HCT116 (cell line): ENCODE results near the gene NOL11. TPM values are rescaled to one million over a fixed set of nuclear protein-coding genes. Genes with fewer than 3 reads are reported as not detected.

Experiments
- ATAC-seq: fragments of 200-7000 bp; cut with Tn5 transposase; 2 replicates; pipeline ENCODE4 v1.9.1; 2020; ENCODE audit warnings: mild to moderate bottlenecking, moderate library complexity
- BruUV-seq: library from RNA; stranded (reverse); fragments of 400-500 nt; replicated peaks from 2 replicates; lab custom pipeline; 2021; lab: Mats Ljungman, UMichigan
- CTCF ChIA-PET: fragments of 300-600 bp; sonication (Branson Sonifier 250); formaldehyde crosslinking; loops from one replicate; lab custom pipeline; 2021; ENCODE audit warnings: antibody characterized with exemption; lab: Charles Lee
- POLR2A ChIA-PET: fragments of 300-600, 350-600 bp; sonication (Branson Sonifier 250); formaldehyde crosslinking; loops from one replicate; lab custom pipeline; 2021; ENCODE audit warnings: antibody characterized with exemption; lab: Charles Lee
- RAD21 ChIA-PET, 2 experiments: fragments of 300-600 bp; sonication (Branson Sonifier 250); formaldehyde crosslinking; loops; one replicate each; lab custom pipeline; 2023; ENCODE audit warnings: low total read pairs in 2 of 2; ENCODE audit not compliant: uncharacterized antibody in 2 of 2, unreplicated experiment in 2 of 2, low non-redundant PET in 1 of 2; lab: Charles Lee
- DNase-seq: peaks from one replicate; pipeline ENCODE4 v3.0.0-alpha.2; 2010; ENCODE audit warnings: low read depth, low spot score
- H2AFZ ChIP-seq: fragments of 200-600 bp; shearing (Covaris generic), sonication (generic); 2 replicates; pipeline ENCODE4 v1.6.1; 2017; ENCODE audit warnings: low read depth, mixed run types, mixed read lengths, antibody characterized with exemption, low read length; ENCODE audit not compliant: poor library complexity, severe bottlenecking
- H3K27ac ChIP-seq: 2 replicates; pipeline ENCODE4 v1.5.1; 2012; ENCODE audit warnings: low read depth, low read length
- H3K27me3 ChIP-seq: fragments of 200-600 bp; sonication (generic); 2 replicates; pipeline ENCODE4 v1.6.1; 2016; ENCODE audit warnings: mixed run types, low read length, mixed read lengths; ENCODE audit not compliant: insufficient read depth
- H3K36me3 ChIP-seq, 2 experiments: fragments of 200-500 bp in 1 of 2; fragments of 200-600 bp in 1 of 2; sonication (Bioruptor generic) in 1 of 2; sonication (generic) in 1 of 2; 2 replicates each; pipeline versions ENCODE4 v1.5.1 to v1.6.1; 2014 to 2016; ENCODE audit warnings: low read length in 2 of 2, inconsistent platforms in 1 of 2, mixed read lengths in 1 of 2, mixed run types in 1 of 2; ENCODE audit not compliant: insufficient read depth in 2 of 2, control insufficient read depth in 1 of 2
- H3K4me1 ChIP-seq, 2 experiments: fragments of 200-600 bp in 1 of 2; sonication (generic) in 1 of 2; 2 replicates each; pipeline versions ENCODE4 v1.5.1 to v1.6.1; 2012 to 2017; ENCODE audit warnings: low read length in 2 of 2, inconsistent platforms in 1 of 2, mild to moderate bottlenecking in 1 of 2, mixed read lengths in 1 of 2, mixed run types in 1 of 2, moderate library complexity in 1 of 2; ENCODE audit not compliant: insufficient read depth in 2 of 2, control insufficient read depth in 1 of 2
- H3K4me2 ChIP-seq: fragments of 200-600 bp; sonication (generic); 2 replicates; pipeline ENCODE4 v1.6.1; 2017; ENCODE audit warnings: mixed run types, low read length, mixed read lengths
- H3K4me3 ChIP-seq, 2 experiments: fragments of 200-600 bp in 1 of 2; sonication (generic) in 1 of 2; replicated peaks in 1 of 2; 2 replicates each; pipeline ENCODE4 v1.5.1; 2011 to 2016; ENCODE audit warnings: low read length in 2 of 2, control low read depth in 1 of 2, low read depth in 1 of 2, mild to moderate bottlenecking in 1 of 2, mixed read lengths in 1 of 2, mixed run types in 1 of 2
- H3K79me2 ChIP-seq: fragments of 200-600 bp; sonication (generic); 2 replicates; pipeline ENCODE4 v1.6.1; 2017; ENCODE audit warnings: mild to moderate bottlenecking, mixed run types, low read length, moderate library complexity, mixed read lengths; ENCODE audit not compliant: insufficient read depth
- H3K9ac ChIP-seq: fragments of 200-600 bp; sonication (generic); 2 replicates; pipeline ENCODE4 v1.6.1; 2016; ENCODE audit warnings: low read length, mixed read lengths
- H3K9me2 ChIP-seq: fragments of 200-600 bp; sonication (generic), shearing (Covaris generic); 2 replicates; pipeline ENCODE4 v1.6.1; 2017; ENCODE audit warnings: mixed run types, mild to moderate bottlenecking, moderate library complexity; ENCODE audit not compliant: insufficient read depth
- H3K9me3 ChIP-seq, 2 experiments: fragments of 200-500 bp in 1 of 2; fragments of 200-600 bp in 1 of 2; sonication (Bioruptor generic) in 1 of 2; sonication (generic) in 1 of 2; 2 replicates each; pipeline ENCODE4 v1.6.1; 2014 to 2017; ENCODE audit warnings: low read length in 2 of 2, mixed read lengths in 2 of 2, inconsistent platforms in 1 of 2, low read depth in 1 of 2, mild to moderate bottlenecking in 1 of 2, mixed run types in 1 of 2, moderate library complexity in 1 of 2; ENCODE audit not compliant: control insufficient read depth in 1 of 2, insufficient read depth in 1 of 2
- H4K20me1 ChIP-seq: fragments of 200-600 bp; sonication (generic), shearing (Covaris generic); 2 replicates; pipeline ENCODE4 v1.6.1; 2017; ENCODE audit warnings: mixed run types, mild to moderate bottlenecking, moderate library complexity; ENCODE audit not compliant: insufficient read depth
- ATF3 ChIP-seq: IDR thresholded peaks from 2 replicates; pipeline ENCODE4 v1.6.1; 2012
- CEBPB ChIP-seq: IDR thresholded peaks from 2 replicates; pipeline ENCODE4 v1.6.1; 2012; ENCODE audit warnings: low read depth
- JUND ChIP-seq: IDR thresholded peaks from 2 replicates; pipeline ENCODE4 v1.6.1; 2012
- POLR2A ChIP-seq: IDR thresholded peaks from 2 replicates; pipeline ENCODE4 v1.7.0; 2011; ENCODE audit warnings: borderline replicate concordance; ENCODE audit not compliant: insufficient read depth, insufficient read length; ENCODE audit errors: extremely low read depth
- POLR2AphosphoS5 ChIP-seq: IDR thresholded peaks from 2 replicates; pipeline ENCODE4 v1.6.1; 2011; ENCODE audit warnings: mild to moderate bottlenecking, low read depth, low read length, moderate library complexity
- SIN3A ChIP-seq: IDR thresholded peaks from 2 replicates; pipeline ENCODE4 v1.6.1; 2012; ENCODE audit warnings: low read depth
- intact Hi-C: fragments of 100-400 bp; cut with micrococcal nuclease; formaldehyde crosslinking; loops from 2 replicates; pipeline ENCODE4 v1.10.0; 2022
- total RNA-seq: library from RNA; stranded (reverse); gene quantifications from one replicate; pipeline ENCODE4 v1.2.1, GENCODE V29; 2021; ENCODE audit not compliant: unreplicated experiment
- TF ChIP-seq, protein P1 (sequence below), 3 experiments: fragments of 200-600 bp in 1 of 3; sonication (generic) in 1 of 3; IDR thresholded peaks in 2 of 3; conservative IDR thresholded peaks in 1 of 3; 2 replicates each; pipeline ENCODE4 v1.5.1; 2012 to 2017; ENCODE audit warnings: low read depth in 2 of 3, low read length in 2 of 3, antibody characterized with exemption in 1 of 3, borderline replicate concordance in 1 of 3, control low read depth in 1 of 3, mild to moderate bottlenecking in 1 of 3, mixed read lengths in 1 of 3, mixed run types in 1 of 3, moderate library complexity in 1 of 3; ENCODE audit not compliant: insufficient read depth in 1 of 3
- TF ChIP-seq, protein P2 (sequence below): IDR thresholded peaks from 2 replicates; pipeline ENCODE4 v1.6.1; 2011; ENCODE audit warnings: mild to moderate bottlenecking, low read length, moderate library complexity; ENCODE audit not compliant: insufficient replicate concordance; ENCODE audit errors: extremely low read depth

NOL11 gene
- total RNA-seq, 1 experiment from 2014 or later: 118 TPM

DNA sequence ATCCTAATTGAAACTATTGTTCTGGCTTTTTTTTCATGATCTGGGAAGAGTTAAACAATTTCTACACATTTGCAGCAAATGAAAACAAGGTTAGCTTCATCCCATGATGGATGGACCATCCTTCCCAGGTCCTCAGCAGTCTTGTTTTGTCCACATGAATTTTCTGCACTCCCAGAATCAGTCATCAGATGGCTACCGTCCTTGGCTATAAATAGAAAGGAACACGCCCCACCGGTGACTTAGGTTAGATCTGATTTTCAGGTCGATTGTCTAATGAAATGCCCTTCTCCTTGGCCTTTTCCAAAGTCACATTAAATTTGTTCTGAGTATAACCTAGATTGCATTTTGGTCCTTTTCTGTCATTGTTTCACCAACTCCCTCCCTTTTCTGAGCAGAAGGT is 41.4 kb upstream of the NOL11 start:
- TF ChIP-seq POLR2A (no peak), POLR2AphosphoS5 (no peak), CEBPB (no peak), ATF3 (no peak), SIN3A (no peak), JUND (no peak)
- TF ChIP-seq, protein P1, sequence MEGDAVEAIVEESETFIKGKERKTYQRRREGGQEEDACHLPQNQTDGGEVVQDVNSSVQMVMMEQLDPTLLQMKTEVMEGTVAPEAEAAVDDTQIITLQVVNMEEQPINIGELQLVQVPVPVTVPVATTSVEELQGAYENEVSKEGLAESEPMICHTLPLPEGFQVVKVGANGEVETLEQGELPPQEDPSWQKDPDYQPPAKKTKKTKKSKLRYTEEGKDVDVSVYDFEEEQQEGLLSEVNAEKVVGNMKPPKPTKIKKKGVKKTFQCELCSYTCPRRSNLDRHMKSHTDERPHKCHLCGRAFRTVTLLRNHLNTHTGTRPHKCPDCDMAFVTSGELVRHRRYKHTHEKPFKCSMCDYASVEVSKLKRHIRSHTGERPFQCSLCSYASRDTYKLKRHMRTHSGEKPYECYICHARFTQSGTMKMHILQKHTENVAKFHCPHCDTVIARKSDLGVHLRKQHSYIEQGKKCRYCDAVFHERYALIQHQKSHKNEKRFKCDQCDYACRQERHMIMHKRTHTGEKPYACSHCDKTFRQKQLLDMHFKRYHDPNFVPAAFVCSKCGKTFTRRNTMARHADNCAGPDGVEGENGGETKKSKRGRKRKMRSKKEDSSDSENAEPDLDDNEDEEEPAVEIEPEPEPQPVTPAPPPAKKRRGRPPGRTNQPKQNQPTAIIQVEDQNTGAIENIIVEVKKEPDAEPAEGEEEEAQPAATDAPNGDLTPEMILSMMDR (IDR thresholded peaks at IDR 0.05 in 2 of 3, conservative IDR thresholded peaks at IDR 0.05 in 1 of 3; ENCODE audit: borderline replicate concordance in 1 of 3, insufficient read depth in 1 of 3, low read depth in 2 of 3, low read length in 2 of 3): no peak
- TF ChIP-seq, protein P2, sequence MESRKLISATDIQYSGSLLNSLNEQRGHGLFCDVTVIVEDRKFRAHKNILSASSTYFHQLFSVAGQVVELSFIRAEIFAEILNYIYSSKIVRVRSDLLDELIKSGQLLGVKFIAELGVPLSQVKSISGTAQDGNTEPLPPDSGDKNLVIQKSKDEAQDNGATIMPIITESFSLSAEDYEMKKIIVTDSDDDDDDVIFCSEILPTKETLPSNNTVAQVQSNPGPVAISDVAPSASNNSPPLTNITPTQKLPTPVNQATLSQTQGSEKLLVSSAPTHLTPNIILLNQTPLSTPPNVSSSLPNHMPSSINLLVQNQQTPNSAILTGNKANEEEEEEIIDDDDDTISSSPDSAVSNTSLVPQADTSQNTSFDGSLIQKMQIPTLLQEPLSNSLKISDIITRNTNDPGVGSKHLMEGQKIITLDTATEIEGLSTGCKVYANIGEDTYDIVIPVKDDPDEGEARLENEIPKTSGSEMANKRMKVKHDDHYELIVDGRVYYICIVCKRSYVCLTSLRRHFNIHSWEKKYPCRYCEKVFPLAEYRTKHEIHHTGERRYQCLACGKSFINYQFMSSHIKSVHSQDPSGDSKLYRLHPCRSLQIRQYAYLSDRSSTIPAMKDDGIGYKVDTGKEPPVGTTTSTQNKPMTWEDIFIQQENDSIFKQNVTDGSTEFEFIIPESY: no peak
- intact Hi-C loops: no loop called here
- POLR2A ChIA-PET: no interaction called here
- CTCF ChIA-PET: interaction anchor here (1.1 kb wide), 1 partner anchor 302 kb away, joined by 4 read pairs; no protein-coding TSS in a partner anchor
- Histone ChIP-seq H3K27ac (no peak overlapping the region), H3K4me1 (peaks cover 5 to 6% of the 10 kb centered on the region in 2 experiments; a peak in 3 of 4 replicates), H3K9me3 (no peaks in the 10 kb centered on the region), H3K27me3 (no peaks in the 10 kb centered on the region), H3K36me3 (no peaks in the 10 kb centered on the region), H3K79me2 (no peaks in the 10 kb centered on the region), H3K9me2 (no peaks in the 10 kb centered on the region), H3K4me3 (no peak overlapping the region), H4K20me1 (no peaks in the 10 kb centered on the region), H3K9ac (no peak overlapping the region), H3K4me2 (peak overlapping the region; percentile 0; the same call in 1 of the 2 replicates), H2AFZ (no peak overlapping the region)
- ATAC-seq (no peak), DNase-seq (no peak)
- RAD21 ChIA-PET: no interaction called here
- no TSS peak for BruUV-seq
